Endothelial cell of umbilical vein (primary cell): Measurements from ENCODE around the gene NAP1L5. TPM values are rescaled to one million over a fixed set of nuclear protein-coding genes. Genes with fewer than 3 reads are reported as not detected.

ENCODE experiments used
- BruUV-seq: library from RNA; stranded (reverse); fragments of 400-500 nt; replicated peaks from 2 replicates; lab custom pipeline; 2021; lab: Mats Ljungman, UMichigan
- CTCF ChIA-PET: fragments of 300-600, 350-600 bp; sonication (Branson Sonifier 250); formaldehyde crosslinking; loops from one replicate; lab custom pipeline; 2021; ENCODE audit warnings: antibody characterized with exemption, inconsistent platforms; lab: Charles Lee
- POLR2A ChIA-PET: fragments of 300-600, 350-600 bp; sonication (Branson Sonifier 250); formaldehyde crosslinking; loops from one replicate; lab custom pipeline; 2021; ENCODE audit warnings: antibody characterized with exemption, inconsistent platforms; lab: Charles Lee
- DNase-seq: peaks from one replicate; pipeline ENCODE4 v3.0.0-alpha.2; 2011; ENCODE audit warnings: low read depth, low spot score
- FAIRE-seq: peaks from 2 replicates; lab custom pipeline; 2011; peaks lifted over from hg19 to GRCh38; lab: Jason Lieb, UNC
- H2AFZ ChIP-seq: 2 replicates; pipeline ENCODE4 v1.6.0; 2012; ENCODE audit warnings: low read depth, low read length, control low read depth, inconsistent platforms
- H3K27ac ChIP-seq: 2 replicates; pipeline ENCODE4 v1.5.1; 2011; ENCODE audit warnings: low read depth, mild to moderate bottlenecking, control low read depth, low read length, moderate library complexity; ENCODE audit not compliant: insufficient read depth
- H3K27me3 ChIP-seq, 2 experiments: 2 replicates each; pipeline versions ENCODE4 v1.6.0 to v1.6.1; 2011; ENCODE audit warnings: low read length in 2 of 2, mixed read lengths in 1 of 2; ENCODE audit not compliant: control insufficient read depth in 2 of 2, insufficient read depth in 2 of 2
- H3K36me3 ChIP-seq, 2 experiments: 2 replicates in 1 of 2; 3 replicates in 1 of 2; pipeline ENCODE4 v1.5.1; 2011; ENCODE audit warnings: low read length in 2 of 2, mild to moderate bottlenecking in 1 of 2, moderate library complexity in 1 of 2; ENCODE audit not compliant: control insufficient read depth in 2 of 2, insufficient read depth in 2 of 2; ENCODE audit errors: extremely low read depth in 1 of 2
- H3K4me1 ChIP-seq: 3 replicates; pipeline ENCODE4 v1.5.1; 2011; ENCODE audit warnings: mild to moderate bottlenecking, low read length; ENCODE audit not compliant: control insufficient read depth, insufficient read depth; ENCODE audit errors: extremely low read depth
- H3K4me2 ChIP-seq: 2 replicates; pipeline ENCODE4 v1.6.1; 2011; ENCODE audit warnings: low read length, control low read depth, mixed read lengths; ENCODE audit not compliant: insufficient read depth
- H3K4me3 ChIP-seq, 3 experiments: fragments of 200-600 bp in 1 of 3; sonication (generic), shearing (Covaris generic) in 1 of 3; replicated peaks in 1 of 3; 2 replicates each; pipeline ENCODE4 v1.5.1; 2011 to 2016; ENCODE audit warnings: control low read depth in 3 of 3, low read length in 3 of 3, mild to moderate bottlenecking in 2 of 3, inconsistent platforms in 1 of 3, low read depth in 1 of 3, moderate library complexity in 1 of 3; ENCODE audit not compliant: insufficient read depth in 1 of 3
- H3K79me2 ChIP-seq: 2 replicates; pipeline ENCODE4 v1.6.0; 2012; ENCODE audit warnings: low read length, inconsistent platforms; ENCODE audit not compliant: control insufficient read depth, insufficient read depth
- H3K9ac ChIP-seq: replicated peaks from 2 replicates; pipeline ENCODE3; 2011; ENCODE audit warnings: low read length, control low read depth; ENCODE audit not compliant: insufficient read depth; ENCODE audit errors: extremely low read depth
- H3K9me1 ChIP-seq: replicated peaks from 3 replicates; pipeline ENCODE4 v1.6.0; 2011; ENCODE audit warnings: mild to moderate bottlenecking, low read length; ENCODE audit not compliant: control insufficient read depth, insufficient read depth; ENCODE audit errors: extremely low read depth
- H3K9me3 ChIP-seq: replicated peaks from 2 replicates; pipeline ENCODE4 v1.5.1; 2012; ENCODE audit warnings: low read length, inconsistent platforms; ENCODE audit not compliant: control insufficient read depth, insufficient read depth
- H4K20me1 ChIP-seq: replicated peaks from 2 replicates; pipeline ENCODE3; 2011; ENCODE audit warnings: mild to moderate bottlenecking, low read length; ENCODE audit not compliant: control insufficient read depth, insufficient read depth; ENCODE audit errors: extremely low read depth
- CTCF ChIP-seq, 2 donors: IDR thresholded peaks; 1 replicate in 1 of 2; 2 replicates in 1 of 2; pipeline ENCODE4 v1.5.1; 2011; ENCODE audit warnings: low read length in 2 of 2, mild to moderate bottlenecking in 2 of 2, moderate library complexity in 2 of 2, control low read depth in 1 of 2, inconsistent platforms in 1 of 2, low read depth in 1 of 2; ENCODE audit not compliant: insufficient read depth in 1 of 2; ENCODE audit errors: extremely low read depth in 1 of 2
- EZH2 ChIP-seq: IDR thresholded peaks from 2 replicates; pipeline ENCODE4 v1.6.1; 2012; ENCODE audit warnings: borderline replicate concordance, low read depth, mild to moderate bottlenecking, moderate library complexity, low read length, inconsistent platforms; ENCODE audit not compliant: severe bottlenecking
- FOS ChIP-seq: IDR thresholded peaks from 2 replicates; pipeline ENCODE4 v1.6.1; 2011; ENCODE audit warnings: mild to moderate bottlenecking, low read length, moderate library complexity, borderline replicate concordance; ENCODE audit not compliant: insufficient read depth
- GATA2 ChIP-seq: IDR thresholded peaks from 2 replicates; pipeline ENCODE4 v1.7.0; 2011; ENCODE audit warnings: low read depth, mild to moderate bottlenecking, moderate library complexity, mixed read lengths, low read length; ENCODE audit not compliant: insufficient read length, insufficient read depth
- JUN ChIP-seq: IDR thresholded peaks from 2 replicates; pipeline ENCODE4 v1.6.1; 2011; ENCODE audit warnings: borderline replicate concordance, low read depth; ENCODE audit not compliant: insufficient read length, insufficient read depth
- MAX ChIP-seq: IDR thresholded peaks from 2 replicates; pipeline ENCODE4 v1.6.1; 2011; ENCODE audit not compliant: insufficient read depth, insufficient read length
- MYC ChIP-seq: IDR thresholded peaks from one replicate; pipeline ENCODE4 v1.6.1; 2011; ENCODE audit warnings: mild to moderate bottlenecking, low read depth, low read length
- POLR2AphosphoS5 ChIP-seq: IDR thresholded peaks from 2 replicates; pipeline ENCODE4 v1.6.1; 2012; ENCODE audit warnings: low read depth, mild to moderate bottlenecking, control low read depth, low read length, moderate library complexity; ENCODE audit not compliant: insufficient read depth
- dilution Hi-C: fragments of 300-500 bp; cut with MboI; formaldehyde crosslinking; loops from one replicate; pipeline ENCODE4 v1.15.0; 2019; ENCODE audit warnings: low sequenced_read_pairs; ENCODE audit not compliant: extremely low pct_ligation_motif_present
- intact Hi-C: fragments of 100-400 bp; cut with micrococcal nuclease; formaldehyde crosslinking; loops from one replicate; pipeline ENCODE4 v1.10.0; 2022
- polyA plus RNA-seq, 4 experiments: library from polyadenylated mRNA; depleted of rRNA in 3 of 4; stranded (reverse) in 3 of 4; unstranded in 1 of 4; fragments of >200 nt; gene quantifications; 2 replicates each; pipeline versions ENCODE4 v1.2.1 to v1.2.3, GENCODE V29; 2011 to 2012; ENCODE audit warnings: missing spikeins in 1 of 4
- total RNA-seq: library from RNA; stranded (reverse); gene quantifications from 2 replicates; pipeline ENCODE4 v1.2.3, GENCODE V29; 2021

NAP1L5 gene
- total and polyA plus RNA-seq, 2 donors (not counting 3 experiments of a cell fraction or from before 2014, with no cell fraction given) = 3.4 to 6.1 TPM

- POLR2A ChIA-PET = no interaction called here
- FAIRE-seq (no peak), DNase-seq (no peak)
- CTCF ChIA-PET = interaction anchor here (0.9 to 2.2 kb wide), 3 partner anchors 15 to 60 kb away, joined by 3 to 9 read pairs (median 3); no protein-coding TSS in a partner anchor
- Histone ChIP-seq H3K36me3 (peaks cover 6% of the 10 kb centered on the region in 2 experiments), H3K4me3 (no peak overlapping the region), H4K20me1 (no peaks in the 10 kb centered on the region), H3K9me1 (no peaks in the 10 kb centered on the region), H3K9ac (no peak overlapping the region), H3K27ac (no peak overlapping the region), H3K4me1 (peaks cover 8% of the 10 kb centered on the region), H3K9me3 (no peaks in the 10 kb centered on the region), H3K79me2 (no peaks in the 10 kb centered on the region), H3K27me3 (no peaks in the 10 kb centered on the region), H3K4me2 (no peak overlapping the region), H2AFZ (no peak overlapping the region)
- no TSS peak for BruUV-seq
- intact Hi-C loops = no loop called here
- dilution Hi-C loops = no loop called here
- TF ChIP-seq MYC (no peak), CTCF (IDR thresholded peaks at IDR 0.05; ENCODE audit: extremely low read depth in 1 of 2, insufficient read depth in 1 of 2, low read depth in 1 of 2, low read length in 2 of 2) (no peak), MAX (no peak), EZH2 (no peak), JUN (no peak), POLR2AphosphoS5 (no peak), FOS (no peak), GATA2 (no peak)
Measured at GRCh38 chr4:88731381-88731780, 33.8 kb upstream of the NAP1L5 start.
